Measurements from ENCODE around the gene CD27.
"Not testable (repeated sequence)": the region's sequence is repeated elsewhere in the genome, so short reads cannot be mapped to it uniquely, and the experiment has no call there.

CD27 gene

GRCh38 chr12:6488240-6488639, 43.5 kb downstream of the CD27 start:
- no peak for DNase-seq (ENCODE audit: low read depth)

- no peak for DNase-seq (ENCODE audit: low read depth)
These were observed 44.7 kb downstream of the CD27 start for GRCh38 chr12:6489449-6489848.

GRCh38 chr12:6490673-6491072, 45.9 kb downstream of the CD27 start:
- DNase-seq (ENCODE audit: low read depth): not testable (repeated sequence)

- DNase-seq (ENCODE audit: low read depth): peak; percentile 96
These were observed 48.2 kb downstream of the CD27 start, which contains the start of gene MRPL51 for GRCh38 chr12:6492838-6493496. Gene MRPL51 (minus strand): TSS chr12:6493262. CDS start chr12:6493136, 126 bp downstream.

- DNase-seq (ENCODE audit: low read depth): peak; percentile 91
These were observed 48.9 kb downstream of the CD27 start, which contains the start of gene NCAPD2 for GRCh38 chr12:6493497-6494257. Gene NCAPD2 (plus strand): TSS chr12:6494102. CDS start chr12:6495099, 997 bp downstream.

GRCh38 chr12:6494258-6494743, 49.5 kb downstream of the CD27 start:
- no peak for DNase-seq (ENCODE audit: low read depth)

- DNase-seq (ENCODE audit: low read depth): no peak
These were observed 50.2 kb downstream of the CD27 start for GRCh38 chr12:6494968-6495367.

GRCh38 chr12:6497291-6497690, 52.5 kb downstream of the CD27 start:
- DNase-seq (ENCODE audit: low read depth): not testable (repeated sequence)

GRCh38 chr12:6500466-6500865, 55.7 kb downstream of the CD27 start:
- DNase-seq (ENCODE audit: low read depth): no peak

Data from stimulated activated CD4-positive, alpha-beta T cell treated with anti-CD3 and anti-CD28 coated beads, Interleukin-2, amount 100 ng/mL, for 4 hours (primary cell).